Skeletal muscle cell (primary cell): Measurements from ENCODE around the gene NOL4L.
"Not testable (repeated sequence)": the region's sequence is repeated elsewhere in the genome, so short reads cannot be mapped to it uniquely, and the experiment has no call there.

ENCODE experiments used
- DNase-seq: peaks from one replicate; pipeline ENCODE4 v3.0.0-alpha.2; 2010; ENCODE audit warnings: low read depth
- H3K4me3 ChIP-seq: 2 replicates; pipeline ENCODE4 v1.5.1; 2011; ENCODE audit warnings: low read depth, mild to moderate bottlenecking, control low read depth, low read length, moderate library complexity

NOL4L gene

DNA sequence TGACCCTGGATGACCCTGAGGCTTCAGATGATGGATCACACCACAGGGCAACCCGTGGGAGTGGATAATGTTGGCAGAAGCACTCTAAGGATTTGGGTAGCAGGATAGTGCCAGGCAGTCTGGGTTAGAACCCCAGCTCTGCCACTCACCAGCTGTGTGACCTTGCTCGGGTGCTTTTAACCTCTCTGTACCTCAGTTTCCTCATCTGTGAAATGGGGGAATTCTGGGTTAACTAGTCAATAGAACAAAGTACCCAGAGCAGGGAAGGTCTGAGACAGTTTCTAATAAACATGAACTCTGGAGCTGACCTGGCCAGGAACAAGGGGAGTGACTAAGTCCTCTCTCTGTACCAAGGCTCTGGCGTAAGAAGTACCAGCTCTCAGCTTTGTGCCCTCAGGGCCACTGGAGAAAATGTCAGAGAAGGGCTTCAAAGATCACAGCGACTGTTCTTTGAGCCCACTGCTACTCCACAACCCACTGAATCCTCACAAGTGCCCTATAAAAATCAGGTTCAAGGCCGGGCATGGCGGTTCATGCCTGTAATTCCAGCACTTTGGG lies 14.7 kb upstream of the NOL4L start:
- no peak for DNase-seq
- no peak overlapping the region for H3K4me3 ChIP-seq

DNA sequence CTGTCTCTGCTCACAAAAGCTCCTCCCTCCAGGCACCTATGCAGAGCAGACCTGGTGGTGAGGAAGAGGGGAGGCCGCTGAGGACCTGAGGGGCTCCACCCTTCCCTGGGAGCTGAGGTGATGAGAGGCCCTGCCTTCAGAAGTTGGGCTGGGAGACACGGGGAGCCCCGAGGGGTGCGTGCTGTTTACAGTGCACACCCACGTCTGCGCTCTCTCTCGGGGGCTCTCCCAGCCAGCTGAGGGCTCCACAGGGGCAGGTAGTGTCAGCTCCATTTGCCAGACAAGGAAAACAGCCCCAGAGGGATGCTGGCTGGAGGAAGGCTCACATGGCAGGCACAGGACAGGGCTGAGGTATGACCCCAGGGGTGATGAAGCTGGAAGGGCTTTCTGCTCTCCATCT lies 13.5 kb upstream of the NOL4L start:
- no peak overlapping the region for H3K4me3 ChIP-seq
- no peak for DNase-seq

DNA sequence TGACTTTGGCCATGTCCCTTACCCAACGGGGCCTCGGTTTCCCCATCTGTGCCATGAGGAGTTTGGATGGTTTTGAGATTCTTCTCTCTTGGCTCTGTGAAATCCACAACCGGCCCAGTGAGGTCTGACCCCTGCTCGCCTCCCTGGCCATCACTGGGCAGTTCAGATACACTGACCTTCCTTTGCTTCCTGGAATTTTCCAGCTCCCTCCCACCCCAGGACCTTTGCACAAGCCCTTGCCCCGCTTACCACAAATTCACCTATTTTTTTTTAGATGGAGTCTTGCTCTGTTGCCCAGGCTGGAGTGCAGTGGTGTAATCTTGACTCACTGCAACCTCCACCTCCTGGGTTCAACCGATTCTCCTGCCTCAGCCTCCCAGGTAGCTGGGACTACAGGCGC lies 12.6 kb upstream of the NOL4L start:
- no peak for DNase-seq
- no peak overlapping the region for H3K4me3 ChIP-seq

DNA sequence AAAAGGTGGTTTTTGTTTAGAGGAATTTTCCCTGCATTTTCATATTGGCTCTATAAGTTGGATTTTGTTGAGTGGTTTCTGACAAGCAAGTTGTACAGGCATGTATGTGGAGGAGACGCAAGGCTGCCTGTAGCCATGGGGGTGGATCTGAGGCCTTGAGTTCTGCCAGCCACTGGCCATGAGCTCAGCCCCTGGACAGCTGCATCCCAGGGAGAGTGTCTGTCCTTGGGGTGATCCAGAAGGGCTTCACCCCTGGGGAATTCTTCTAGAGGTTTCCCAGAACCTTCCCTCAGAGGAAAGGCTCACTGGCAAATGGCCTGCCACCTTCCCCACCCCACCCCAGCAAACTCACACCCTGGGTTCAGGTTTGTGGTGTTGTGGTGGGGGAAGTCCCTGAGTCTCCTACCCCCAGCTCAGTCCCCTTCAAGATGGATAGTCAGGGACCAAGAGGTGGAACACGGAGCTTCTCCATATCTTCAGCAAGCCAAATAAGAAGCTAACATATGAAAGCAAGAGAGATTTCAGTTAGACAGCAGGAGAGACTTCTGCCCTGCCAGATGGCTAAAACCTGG lies 11.6 kb upstream of the NOL4L start:
- no peak for DNase-seq
- no peak overlapping the region for H3K4me3 ChIP-seq

DNA sequence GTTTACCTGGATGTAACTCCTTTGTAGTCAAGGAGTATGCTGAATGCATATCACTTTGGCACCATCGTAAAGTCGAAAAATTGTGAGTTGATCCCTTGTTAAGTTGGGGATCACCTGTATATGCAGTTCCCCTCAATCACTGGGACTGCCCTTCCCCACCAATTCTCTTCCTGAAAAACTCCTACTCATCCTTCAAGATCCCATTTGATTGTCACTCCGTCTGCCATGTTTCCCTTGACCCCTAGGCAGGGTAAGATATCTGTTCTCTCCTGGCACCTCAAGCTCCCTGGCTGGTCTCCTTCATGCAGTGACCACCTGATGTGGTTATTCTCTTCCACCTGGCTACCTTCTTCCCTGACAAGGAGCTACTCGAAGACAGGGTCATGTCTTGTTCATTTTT lies 10.0 kb upstream of the NOL4L start:
- H3K4me3 ChIP-seq, result no peak overlapping the region
- no peak for DNase-seq

DNA sequence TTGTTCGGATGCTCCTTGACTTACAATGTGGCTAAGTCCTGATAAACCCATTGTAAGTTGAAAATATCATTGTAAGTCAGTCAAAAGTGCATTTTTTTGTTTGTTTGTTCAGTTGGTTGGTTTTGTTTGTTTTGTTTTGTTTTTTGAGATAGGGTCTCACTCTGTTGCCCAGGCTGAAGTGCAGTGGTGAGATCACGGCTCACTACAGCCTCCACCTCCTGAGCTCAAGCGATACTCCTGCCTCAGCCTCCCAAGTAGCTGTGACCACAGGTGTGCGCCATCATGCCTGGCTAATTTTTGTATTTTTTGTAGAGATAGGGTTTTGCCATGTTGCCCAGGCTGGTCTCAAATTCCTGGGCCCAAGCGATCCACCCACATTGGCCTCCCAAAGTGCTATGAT lies 9.5 kb upstream of the NOL4L start:
- DNase-seq, H3K4me3 ChIP-seq: not testable (repeated sequence)

DNA sequence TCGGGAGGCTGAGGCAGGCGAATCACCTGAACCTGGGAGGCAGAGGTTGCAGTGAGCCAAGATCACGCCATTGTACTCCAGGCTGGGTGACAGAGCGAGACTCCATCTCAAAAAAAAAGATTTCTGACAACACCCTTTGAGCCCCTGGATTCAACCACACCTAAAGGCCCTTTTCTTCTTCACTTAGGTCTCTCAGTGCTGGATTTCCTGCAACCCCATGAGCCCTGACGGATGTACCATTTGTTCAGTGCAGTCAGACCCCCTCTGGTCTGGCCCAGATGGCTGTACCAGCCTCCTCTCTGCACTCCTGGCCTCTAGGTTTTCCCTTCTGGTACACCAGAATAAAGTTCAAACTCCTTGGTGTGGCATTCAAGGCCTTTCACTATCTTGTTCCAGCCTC lies 9.1 kb upstream of the NOL4L start:
- no peak for DNase-seq
- no peak overlapping the region for H3K4me3 ChIP-seq

DNA sequence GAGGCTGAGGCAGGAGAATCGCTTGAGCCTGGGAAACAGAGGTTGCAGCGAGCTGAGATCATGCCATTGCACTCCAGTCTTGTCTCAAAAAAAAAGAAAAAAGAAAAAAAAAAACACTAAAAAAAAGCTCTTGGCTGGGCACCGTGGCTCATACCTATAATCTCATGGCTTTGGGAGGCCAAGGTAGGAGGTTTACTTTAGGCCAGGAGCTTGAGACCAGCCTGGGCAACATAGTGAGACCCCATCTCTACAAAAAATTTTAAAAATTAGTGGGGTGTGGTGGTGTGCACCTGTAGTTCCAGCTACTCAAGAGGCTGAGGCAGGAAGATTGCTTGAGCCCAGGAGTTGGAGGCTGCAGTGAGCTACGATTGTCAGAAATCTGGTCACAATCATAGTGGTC lies 7.5 kb upstream of the NOL4L start:
- not testable (repeated sequence) for H3K4me3 ChIP-seq, DNase-seq

DNA sequence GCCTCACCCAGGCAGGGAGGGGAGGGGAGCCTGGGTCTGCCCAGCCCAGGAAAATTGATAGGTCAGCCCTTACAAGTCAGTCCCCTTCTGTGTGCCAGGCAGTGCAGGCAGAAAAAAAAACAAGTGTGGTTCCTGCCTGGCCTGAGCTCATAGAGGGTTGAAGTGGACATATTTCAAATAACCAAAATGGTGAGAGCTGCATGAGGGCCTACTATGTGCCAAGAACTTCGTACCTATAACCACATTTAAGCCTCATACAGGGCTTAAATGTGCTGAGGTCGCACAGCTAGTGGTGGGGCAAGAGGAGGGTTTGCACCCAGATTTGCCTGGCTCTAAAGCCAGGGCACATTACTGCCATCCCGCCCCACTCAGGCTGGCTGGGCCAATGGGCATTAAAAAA lies 6.9 kb upstream of the NOL4L start:
- no peak overlapping the region for H3K4me3 ChIP-seq

DNA sequence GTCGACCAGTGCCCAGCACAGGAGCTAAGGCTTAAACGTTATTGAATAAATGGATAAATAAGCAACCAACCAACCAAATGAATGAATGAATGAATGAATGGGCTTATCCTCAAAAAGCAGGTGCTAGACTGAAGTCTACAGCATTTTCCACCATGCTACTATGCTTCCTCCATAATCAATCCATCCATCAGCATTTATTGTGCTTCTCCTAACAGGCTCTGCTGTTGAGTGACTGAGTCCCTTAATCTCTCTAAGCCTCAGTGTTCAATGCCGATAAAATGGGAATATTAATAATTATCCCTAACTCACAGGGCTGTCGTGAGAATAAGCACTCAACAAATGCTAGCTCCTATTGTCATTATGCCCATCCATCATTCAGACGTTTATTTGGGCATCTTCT lies 4.6 kb upstream of the NOL4L start:
- no peak overlapping the region for H3K4me3 ChIP-seq
- no peak for DNase-seq

More for the DNA sequence above, 6.9 kb upstream of the NOL4L start:
- DNase-seq, result no peak

DNA sequence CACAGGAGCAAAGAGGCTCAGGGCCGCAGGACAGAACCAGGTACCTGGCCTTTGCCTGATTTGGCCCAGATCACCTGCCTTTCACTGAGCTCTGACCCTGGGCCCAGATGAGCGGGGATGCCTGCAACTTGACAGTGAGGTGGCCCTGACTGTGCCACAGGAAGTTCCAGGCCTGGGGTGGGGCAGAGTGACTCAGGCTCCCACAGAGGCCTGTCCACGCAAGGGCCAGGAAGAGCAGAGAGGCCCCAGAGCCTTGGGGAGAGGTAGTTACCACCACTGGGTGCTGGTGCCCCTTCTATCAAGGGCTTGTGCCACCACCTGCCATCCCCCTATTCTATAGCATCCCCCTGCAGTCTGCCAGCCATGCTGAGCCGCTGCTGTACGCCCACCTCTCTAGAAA lies 4.1 kb upstream of the NOL4L start:
- DNase-seq, result no peak
- H3K4me3 ChIP-seq, result no peak overlapping the region

DNA sequence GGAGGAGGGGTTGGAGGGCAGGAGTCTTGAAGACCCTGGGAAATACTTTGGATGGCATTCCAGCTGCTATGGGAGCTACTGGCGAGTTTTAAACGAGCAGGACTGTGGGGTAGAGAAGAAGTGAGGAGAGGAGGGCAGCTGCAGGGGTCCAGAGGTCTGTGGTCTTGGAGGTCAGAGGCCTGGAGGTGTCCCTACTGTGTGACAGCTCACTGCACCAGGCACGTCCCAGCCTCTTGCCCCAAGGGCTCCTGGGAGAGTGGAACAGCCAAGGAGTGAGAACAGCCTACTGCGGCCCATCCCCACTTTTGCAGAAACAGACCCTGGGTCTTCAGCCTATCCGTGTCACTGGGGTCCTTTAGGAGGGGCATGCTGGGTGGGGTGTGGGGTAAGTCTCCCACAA lies 2.9 kb upstream of the NOL4L start:
- no peak for DNase-seq

DNA sequence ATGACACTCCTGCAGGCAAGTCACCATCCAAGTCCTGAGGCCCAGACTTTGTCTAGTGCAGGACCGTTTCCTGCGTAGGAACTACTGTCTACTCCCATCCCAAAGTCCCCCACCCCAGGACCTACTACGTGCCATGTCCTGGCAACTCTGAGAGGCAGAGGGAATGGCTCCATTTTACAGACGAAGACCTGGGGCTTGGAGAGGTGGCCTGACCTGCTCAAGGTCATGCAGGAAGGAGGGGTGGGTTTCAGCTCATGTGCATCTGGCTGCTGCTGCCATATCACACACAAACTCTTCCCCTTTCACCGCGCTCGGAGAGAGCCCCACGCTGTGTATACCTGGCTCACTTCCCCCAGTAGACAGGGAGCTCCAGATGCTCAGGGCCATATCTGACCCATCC lies 1.2 kb upstream of the NOL4L start:
- no peak for DNase-seq
- H3K4me3 ChIP-seq, result no peak overlapping the region

More for the DNA sequence above, 2.9 kb upstream of the NOL4L start:
- H3K4me3 ChIP-seq, result no peak overlapping the region

DNA sequence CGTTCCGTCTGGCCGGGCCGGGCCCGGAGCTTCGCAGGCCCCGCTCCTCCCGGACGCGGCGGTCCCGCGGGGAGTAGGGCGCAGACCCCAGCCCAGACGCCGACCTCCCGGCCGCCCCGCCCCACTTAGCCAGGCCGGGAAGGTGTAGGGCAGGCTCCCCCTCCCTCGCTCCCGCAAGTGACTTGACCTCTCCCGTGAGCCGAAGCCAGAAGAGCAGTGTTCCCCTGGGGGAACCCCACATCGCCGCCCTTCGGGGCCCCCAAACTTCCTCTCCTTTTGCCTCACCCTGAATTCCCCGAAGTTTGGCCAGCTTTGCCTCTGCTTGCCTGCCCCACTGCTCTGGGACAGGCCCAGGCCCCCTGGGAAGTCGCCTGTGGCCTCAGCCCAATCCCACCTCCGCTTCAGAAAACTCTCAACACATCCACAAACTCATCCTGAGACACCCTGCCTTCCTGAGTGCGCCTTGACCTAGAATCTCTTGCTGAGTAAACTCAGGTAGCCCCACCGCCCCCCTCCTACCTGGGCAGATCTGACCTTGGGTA lies 524 bp upstream of the NOL4L start:
- no peak for DNase-seq
- no peak overlapping the region for H3K4me3 ChIP-seq

DNA sequence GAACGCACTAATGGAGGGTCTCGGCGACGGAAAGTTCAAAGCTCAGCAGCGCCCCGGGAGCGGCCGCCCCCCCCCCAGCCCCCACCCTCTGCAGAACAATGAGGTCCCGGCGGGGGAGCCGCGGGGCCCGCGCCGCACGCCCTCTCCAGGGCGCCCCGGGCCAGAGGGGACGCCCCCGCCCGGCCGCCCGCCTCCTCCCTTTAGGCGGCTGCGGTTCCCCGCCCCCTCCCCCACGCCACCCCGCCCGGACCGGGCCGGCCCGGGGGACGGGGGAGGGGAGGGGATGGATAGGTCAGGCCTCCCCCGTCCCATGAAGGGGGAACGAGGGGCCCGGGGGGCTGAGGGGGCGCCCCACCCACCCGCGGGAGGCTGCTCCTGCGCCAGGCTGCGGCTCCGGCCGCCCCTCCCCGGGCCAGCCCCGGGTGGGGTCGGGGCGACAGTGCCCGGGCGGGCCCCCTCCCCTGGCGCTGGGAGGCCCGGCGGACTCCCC lies 1.5 kb downstream of the NOL4L start:
- H3K4me3 ChIP-seq, result peak overlapping the region; percentile 70
- DNase-seq, result no peak

DNA sequence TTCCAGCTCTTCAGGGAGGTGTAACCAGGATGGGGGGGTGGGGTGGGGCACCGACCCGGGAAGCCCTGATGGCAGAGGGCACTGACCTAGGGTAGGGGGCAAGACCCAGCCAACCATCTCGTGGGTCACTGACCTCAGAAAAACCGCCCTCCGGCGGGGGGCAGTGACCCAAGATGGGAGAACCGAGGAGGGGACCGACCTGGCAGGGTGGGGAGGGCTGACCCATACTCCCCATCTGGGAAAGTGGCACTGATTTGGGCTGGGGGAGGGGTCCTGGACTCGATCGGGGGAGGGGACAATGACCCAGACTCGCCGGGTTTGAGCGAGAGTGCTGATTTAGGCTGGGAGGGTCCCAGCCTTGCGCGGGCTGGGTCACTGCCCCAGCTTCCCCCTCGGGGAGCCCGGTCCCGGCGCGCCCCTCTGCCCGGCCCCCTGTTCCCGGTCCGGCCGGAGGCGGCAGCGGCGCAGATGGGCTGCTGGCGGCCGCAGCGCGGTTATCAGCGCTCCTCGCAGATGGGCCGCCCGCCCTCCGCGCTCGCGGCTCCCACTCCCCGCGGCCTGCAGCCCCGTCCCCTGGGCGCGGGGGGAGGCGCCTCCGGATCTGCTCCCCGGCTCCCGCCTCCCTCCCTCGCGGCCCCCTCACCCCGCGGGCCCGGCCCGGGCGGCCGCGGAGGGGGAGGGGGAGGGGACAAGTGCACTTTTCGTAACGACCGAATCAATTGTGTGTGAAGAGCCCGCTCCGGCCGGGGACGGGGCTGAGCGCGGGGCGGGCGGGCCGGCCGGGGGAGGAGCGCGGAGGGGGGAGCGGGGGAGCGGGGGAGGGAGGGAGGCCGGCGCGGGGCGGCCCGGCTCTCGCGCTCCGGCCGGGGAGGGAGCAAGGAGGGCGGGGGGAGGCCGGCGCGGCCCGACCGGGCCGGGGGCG lies 2.2 kb downstream of the NOL4L start:
- DNase-seq, result no peak
- peak overlapping the region; percentile 70 for H3K4me3 ChIP-seq

DNA sequence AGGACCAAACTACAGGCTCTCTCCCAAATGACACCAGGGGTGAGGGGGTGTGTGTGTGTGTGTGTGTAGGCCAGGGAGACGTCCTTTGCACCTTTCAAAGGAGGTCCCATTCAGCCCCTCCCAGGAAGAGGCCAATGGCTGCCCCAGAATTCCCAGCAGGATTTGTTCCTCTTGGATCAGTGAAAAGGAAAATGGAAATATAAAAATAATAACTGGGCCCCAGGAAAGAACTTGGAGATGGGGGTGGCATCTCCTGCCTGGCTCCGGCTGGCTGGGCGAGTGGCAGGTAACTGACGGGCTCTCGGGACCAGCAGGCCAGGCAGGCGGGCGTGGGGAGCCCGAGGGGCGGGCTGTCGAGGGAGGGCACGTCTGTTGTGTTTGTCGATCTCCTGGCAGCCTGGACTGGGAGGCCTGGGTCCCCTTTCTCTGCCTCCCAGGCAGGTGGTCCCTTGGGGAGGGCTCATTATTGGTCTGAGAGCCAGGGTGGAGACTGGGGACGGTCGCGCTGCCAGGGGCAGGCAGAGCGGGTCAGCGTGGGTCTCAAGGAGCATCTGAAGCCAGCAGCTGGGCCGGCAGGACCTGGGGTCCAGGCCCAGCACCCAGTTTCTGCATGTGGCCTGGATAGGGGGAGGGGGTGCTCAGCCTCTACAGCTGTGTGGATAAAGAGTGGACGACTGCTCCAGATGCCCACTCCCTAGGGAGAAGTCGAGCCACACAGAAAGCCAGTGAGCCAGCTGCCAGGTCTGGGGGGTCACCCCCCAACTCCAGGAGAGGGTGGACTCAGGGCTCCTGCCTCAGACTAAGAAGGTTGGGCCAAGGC lies 3.1 kb downstream of the NOL4L start:
- H3K4me3 ChIP-seq, result no peak overlapping the region
- DNase-seq, result no peak

DNA sequence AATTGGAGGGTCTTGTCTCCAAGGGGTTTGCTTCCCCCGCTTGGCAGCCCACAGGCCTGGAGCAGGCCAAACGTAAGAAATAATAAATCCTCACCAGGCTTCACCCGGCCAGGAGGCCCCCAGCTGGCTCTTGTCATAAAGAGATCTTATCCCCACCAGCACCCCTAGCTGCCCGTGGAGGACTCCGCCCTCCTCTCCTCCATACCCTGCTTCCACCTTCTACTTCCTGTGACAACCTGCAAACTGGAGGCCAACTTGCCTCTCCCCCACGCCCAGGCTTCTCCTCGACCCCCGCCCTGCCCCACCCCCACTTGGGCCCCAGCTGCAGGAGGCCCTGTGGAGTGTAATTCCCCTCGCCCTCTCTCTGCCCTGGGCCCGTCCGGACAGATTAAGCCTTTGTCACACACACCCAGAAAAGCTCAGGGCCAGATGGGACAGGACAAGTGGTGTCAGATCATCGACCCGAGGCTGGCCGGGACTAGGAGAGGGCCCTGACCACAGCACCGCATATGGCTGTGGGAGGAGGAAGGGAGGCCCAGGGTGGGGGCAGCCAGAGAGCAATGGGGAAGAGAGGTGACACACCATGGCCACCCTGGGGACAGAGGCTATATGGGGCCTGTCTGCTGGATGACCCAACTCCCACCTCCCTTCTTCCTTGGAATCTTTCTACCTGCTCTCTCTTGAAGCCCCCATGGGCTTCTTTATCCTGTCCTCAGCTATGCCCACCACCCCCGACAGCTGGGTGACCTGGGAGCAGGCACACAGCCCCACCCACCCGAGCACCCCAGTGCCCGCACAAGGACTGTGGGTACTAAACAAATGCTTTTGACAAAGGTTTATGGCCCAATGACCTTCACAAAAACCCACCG lies 3.9 kb downstream of the NOL4L start:
- no peak overlapping the region for H3K4me3 ChIP-seq
- DNase-seq, result no peak
